Left lung (tissue), 10 donors: ENCODE data around the gene ZMYND8. TPM values are rescaled to one million over a fixed set of nuclear protein-coding genes. Genes with fewer than 3 reads are reported as not detected.

ENCODE experiments used
- ATAC-seq: fragments of 200-7000 bp; cut with Tn5 transposase; one replicate; pipeline ENCODE4 v1.9.1; 2020; ENCODE audit warnings: moderate library complexity
- DNase-seq, 4 donors: peaks; one replicate each; pipeline ENCODE4 v3.0.0-alpha.2; 2013 to 2020
- H3K27ac ChIP-seq, 2 donors: fragments of 200-600 bp; sonication (generic) in 1 of 2; one replicate each; pipeline versions ENCODE4 v1.5.0 to v1.8.0; 2020 to 2021
- H3K27me3 ChIP-seq, 2 donors: fragments of 200-600 bp; sonication (generic) in 1 of 2; one replicate each; pipeline versions ENCODE4 v1.5.0 to v1.8.0; 2020 to 2021
- H3K36me3 ChIP-seq, 2 donors: fragments of 200-600 bp; sonication (generic) in 1 of 2; one replicate each; pipeline versions ENCODE4 v1.5.0 to v1.8.0; 2020 to 2021
- H3K4me1 ChIP-seq, 2 donors: fragments of 200-600 bp; one replicate each; pipeline ENCODE4 v1.8.0; 2021
- H3K4me3 ChIP-seq, 2 donors: fragments of 200-600 bp; sonication (generic) in 1 of 2; one replicate each; pipeline versions ENCODE4 v1.5.0 to v1.8.0; 2020 to 2021; ENCODE audit warnings: mild to moderate bottlenecking in 1 of 2
- H3K9me3 ChIP-seq, 2 donors: fragments of 200-600 bp; sonication (generic) in 1 of 2; one replicate each; pipeline versions ENCODE4 v1.5.0 to v1.8.0; 2020 to 2021
- CTCF ChIP-seq, 2 donors: fragments of 200-600 bp; sonication (generic) in 1 of 2; IDR thresholded peaks; one replicate each; pipeline versions ENCODE4 v1.5.0 to v1.8.0; 2021; ENCODE audit warnings: antibody characterized with exemption in 2 of 2
- intact Hi-C, 2 donors: fragments of 100-400 bp; cut with DNase I; formaldehyde crosslinking; loops; one replicate each; pipeline versions ENCODE4 v1.11.2 to v1.14.2; 2022
- polyA plus RNA-seq, 6 donors: library from polyadenylated mRNA; unstranded; fragments of 120-200 nt; gene quantifications; one replicate each; pipeline ENCODE4 v1.2.1, GENCODE V29; 2013; ENCODE audit not compliant: insufficient read length in 6 of 6
- total RNA-seq, 2 donors: library from RNA; stranded (reverse); fragmentation: NEBNext Ultra II Directional; extraction: Animal tissue kit (Norgen Biotek cat#: 25700); gene quantifications; one replicate each; pipeline ENCODE4 v1.2.1, GENCODE V29; 2021
- donor health status: DM: no; HTN: yes; CAD: no.
- donor health status: DM: no; HTN: no; CAD: no.

Gene ZMYND8
- total and polyA plus RNA-seq, 8 donors: 38.9 to 50.8 (median 42.4) TPM

DNA sequence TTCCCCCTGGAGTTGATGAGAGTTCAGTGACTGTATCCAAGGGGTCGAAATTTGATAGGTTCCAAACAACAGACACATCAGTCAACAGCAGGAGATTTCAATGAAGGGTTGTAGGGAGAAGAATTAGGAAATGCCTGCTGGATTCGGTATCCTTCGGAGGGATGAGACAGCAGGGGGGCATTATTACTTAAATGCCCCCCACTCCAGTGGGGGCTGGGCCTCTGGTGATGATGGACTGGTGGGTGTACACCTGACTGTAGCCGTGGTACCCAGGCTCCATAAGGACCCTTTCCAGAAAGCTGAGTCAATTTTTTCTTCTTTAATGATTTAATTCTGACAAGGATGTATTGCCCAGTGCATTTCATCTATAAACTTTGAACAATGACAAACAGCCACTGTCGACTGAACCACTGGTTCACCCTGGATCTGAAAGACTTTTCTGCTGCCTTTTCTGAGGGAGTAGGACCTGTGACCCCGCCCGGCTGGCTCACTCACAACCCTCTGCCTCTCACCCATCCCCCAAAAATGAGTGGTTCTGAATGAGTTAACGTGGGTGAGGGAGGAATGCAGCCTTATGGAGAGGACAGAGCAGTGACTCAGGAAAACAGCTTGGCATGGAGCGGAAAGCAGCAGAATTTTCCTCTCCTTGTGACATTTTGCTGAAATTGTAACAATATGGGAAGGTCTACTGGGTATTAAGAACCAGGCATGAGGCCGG, 41.0 kb downstream of the ZMYND8 start:
- TF ChIP-seq CTCF (IDR thresholded peaks at IDR 0.05): no peak
- Histone ChIP-seq H3K27ac (peak overlapping the region; percentile 94 to 98), H3K4me1 (peaks cover 54 to 87% of the 10 kb centered on the region in 2 donors), H3K27me3 (no peaks in the 10 kb centered on the region), H3K9me3 (no peaks in the 10 kb centered on the region), H3K4me3 (no peak overlapping the region), H3K36me3 (peaks cover 0 to 8% of the 10 kb centered on the region in 2 donors)
- DNase-seq (no peak), ATAC-seq (no peak)
- intact Hi-C loops: loop anchor here in 1 of 2 donors (10.0 kb wide), 1 partner anchor 59 kb away; no protein-coding TSS in a partner anchor

DNA sequence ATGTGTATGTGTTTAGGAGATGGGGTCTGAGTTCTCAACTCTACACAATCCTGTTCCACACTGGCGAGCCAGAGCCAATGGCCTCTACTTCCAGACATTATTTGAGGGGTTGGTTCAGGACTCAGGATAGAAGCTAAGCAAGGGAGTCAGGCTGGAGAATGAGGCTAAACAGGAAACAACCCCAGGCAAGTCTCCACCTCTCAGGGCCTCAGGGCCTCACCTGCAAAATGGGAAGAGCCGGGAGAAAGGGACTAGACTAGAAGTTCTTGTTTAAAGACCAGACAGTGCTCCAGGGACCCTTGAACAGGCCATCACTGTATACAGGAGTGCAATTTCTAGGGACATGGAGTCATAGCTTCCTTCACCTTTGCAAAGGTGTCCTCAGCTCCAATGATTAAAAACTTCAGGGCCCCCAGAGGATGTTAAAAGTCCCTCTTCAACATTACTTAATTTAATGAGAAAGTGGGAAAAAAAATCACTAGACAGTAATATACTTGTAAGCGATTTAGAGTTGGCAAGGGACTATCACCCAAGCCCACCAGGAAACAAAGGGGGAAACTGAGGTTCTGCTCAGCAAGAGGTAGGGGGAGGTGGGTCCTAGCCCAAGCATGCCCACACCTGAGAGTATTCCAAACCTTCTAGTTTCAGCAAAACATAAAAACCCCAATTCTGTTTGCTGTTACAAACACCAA, 41.7 kb downstream of the ZMYND8 start:
- ATAC-seq (no peak), DNase-seq (no peak)
- no peak for TF ChIP-seq CTCF (IDR thresholded peaks at IDR 0.05)
- intact Hi-C loops: loop anchor here in 1 of 2 donors (10.0 kb wide), 1 partner anchor 60 kb away; no protein-coding TSS in a partner anchor
- Histone ChIP-seq H3K4me1 (peaks cover 46 to 87% of the 10 kb centered on the region in 2 donors), H3K27ac (peak overlapping the region; percentile 94 to 98), H3K27me3 (no peaks in the 10 kb centered on the region), H3K4me3 (no peak overlapping the region), H3K9me3 (no peaks in the 10 kb centered on the region), H3K36me3 (peaks cover 0 to 13% of the 10 kb centered on the region in 2 donors)

DNA sequence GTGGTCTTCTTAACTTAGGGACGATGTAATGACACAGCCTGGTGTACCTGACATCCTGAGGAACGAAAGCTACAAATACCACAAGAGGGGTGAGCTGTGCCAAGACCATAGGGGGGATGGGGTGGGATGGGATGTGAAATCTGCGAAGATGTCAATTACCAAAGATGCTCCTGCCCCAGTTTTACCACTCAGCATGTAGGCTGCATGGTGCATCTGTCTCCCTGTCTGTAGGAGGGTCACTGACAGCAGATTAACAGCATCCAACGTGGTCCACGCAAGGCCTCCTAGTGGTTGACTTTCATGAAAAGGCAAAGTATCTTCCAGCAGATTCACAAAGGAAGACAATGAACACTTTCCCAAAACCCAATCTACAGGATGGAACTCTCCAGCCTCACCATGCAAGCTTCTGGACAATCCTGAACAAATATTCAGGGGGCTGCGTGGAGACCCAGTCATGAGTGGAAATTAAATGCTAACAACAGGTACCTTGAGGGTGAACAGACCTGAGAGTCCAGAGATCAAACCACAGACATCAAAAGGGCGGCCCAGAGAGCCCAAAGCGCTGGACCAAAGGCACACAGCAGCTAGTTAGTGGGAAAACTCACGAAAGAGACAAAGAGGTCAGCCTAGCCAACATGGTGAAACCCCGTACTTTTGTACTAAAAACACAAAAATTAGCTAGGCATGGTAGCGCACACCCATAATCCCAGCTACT, 44.4 kb downstream of the ZMYND8 start:
- intact Hi-C loops: loop anchor here in 1 of 2 donors (10.0 kb wide), 1 partner anchor 63 kb away; no protein-coding TSS in a partner anchor
- Histone ChIP-seq H3K9me3 (no peaks in the 10 kb centered on the region), H3K4me3 (no peak overlapping the region), H3K4me1 (peaks cover 20 to 65% of the 10 kb centered on the region in 2 donors), H3K36me3 (peaks cover 0 to 38% of the 10 kb centered on the region in 2 donors), H3K27ac (peak overlapping the region in 1 of 2 donors; percentile 33), H3K27me3 (no peaks in the 10 kb centered on the region)
- DNase-seq: no peak
- no peak for ATAC-seq
- TF ChIP-seq CTCF (IDR thresholded peaks at IDR 0.05): no peak

- ATAC-seq: no peak
- H3K27ac ChIP-seq: no peak overlapping the region
- intact Hi-C loops: loop anchor here in 1 of 2 donors (10.0 kb wide), 1 partner anchor 64 kb away; no protein-coding TSS in a partner anchor
Measured at GRCh38 chr20:47311211-47311610, 45.3 kb downstream of the ZMYND8 start.

More at GRCh38 chr20:47311211-47311610, 45.3 kb downstream of the ZMYND8 start:
- Histone ChIP-seq H3K9me3 (no peaks in the 10 kb centered on the region), H3K4me3 (no peak overlapping the region), H3K36me3 (peaks cover 0 to 46% of the 10 kb centered on the region in 2 donors), H3K4me1 (peaks cover 11 to 56% of the 10 kb centered on the region in 2 donors), H3K27me3 (no peaks in the 10 kb centered on the region)
- no peak for TF ChIP-seq CTCF (IDR thresholded peaks at IDR 0.05)
- no peak for DNase-seq
